HepG2 (cell line): Measurements from ENCODE around the gene RSPRY1. TPM values are rescaled to one million over a fixed set of nuclear protein-coding genes. Genes with fewer than 3 reads are reported as not detected.
A peak's percentile ranks its signal among the peaks of the same experiment; 100 is the strongest.

Source experiments
- ATF4 ChIP-seq, 2 experiments: fragments of 450-650 bp in 1 of 2; sonication (generic) in 1 of 2; formaldehyde crosslinking; IDR thresholded peaks; 2 replicates each; pipeline versions ENCODE4 v1.5.0 to v1.8.0; 2020 to 2022; ENCODE audit warnings: mild to moderate bottlenecking in 1 of 2, missing genetic modification reagents in 1 of 2
- ATF7-NPFF ChIP-seq: sonication (generic); formaldehyde crosslinking; IDR thresholded peaks from 2 replicates; pipeline ENCODE4 v1.8.1; 2023; ENCODE audit warnings: mild to moderate bottlenecking, low read depth, missing genetic modification reagents, moderate library complexity
- ELF3 ChIP-seq: IDR thresholded peaks from 2 replicates; pipeline ENCODE4 v1.6.1; 2016; ENCODE audit warnings: missing genetic modification reagents, missing compliant biosample characterization
- ESRRA ChIP-seq: sonication (generic); formaldehyde crosslinking; IDR thresholded peaks from 2 replicates; pipeline ENCODE4 v1.5.1; 2020; ENCODE audit warnings: mild to moderate bottlenecking, low read depth, missing genetic modification reagents
- GTF2F1 ChIP-seq: fragments of 150-350 bp; IDR thresholded peaks from 2 replicates; pipeline ENCODE4 v1.6.1; 2014; ENCODE audit warnings: low read length
- HCFC1 ChIP-seq: fragments of 150-350 bp; IDR thresholded peaks from 2 replicates; pipeline ENCODE4 v1.6.1; 2014; ENCODE audit warnings: low read depth, low read length
- HNF4A ChIP-seq: sonication (generic); formaldehyde crosslinking; IDR thresholded peaks from 2 replicates; pipeline ENCODE4 v1.4.0; 2020; ENCODE audit warnings: missing genetic modification reagents
- HOXA5 ChIP-seq: sonication (generic); formaldehyde crosslinking; IDR thresholded peaks from 2 replicates; pipeline ENCODE4 v1.4.0; 2020; ENCODE audit warnings: missing genetic modification reagents
- ISL2 ChIP-seq: sonication (generic); formaldehyde crosslinking; IDR thresholded peaks from 2 replicates; pipeline ENCODE4 v1.5.0; 2020; ENCODE audit warnings: missing genetic modification reagents
- MAF1 ChIP-seq: sonication (generic); formaldehyde crosslinking; IDR thresholded peaks from 2 replicates; pipeline ENCODE4 v1.5.0; 2020; ENCODE audit warnings: missing genetic modification reagents, borderline replicate concordance
- NFIC ChIP-seq: IDR thresholded peaks from 2 replicates; pipeline ENCODE4 v1.6.1; 2012; ENCODE audit warnings: mild to moderate bottlenecking, low read length, inconsistent platforms
- PCBP1 ChIP-seq: fragments of 200-400 bp; formaldehyde crosslinking; IDR thresholded peaks from 2 replicates; pipeline ENCODE4 v1.6.1; 2017; ENCODE audit warnings: mild to moderate bottlenecking, low read depth, low read length, borderline replicate concordance
- PRDM4 ChIP-seq: sonication (generic); formaldehyde crosslinking; IDR thresholded peaks from 2 replicates; pipeline ENCODE4 v1.9.0; 2021; ENCODE audit warnings: missing genetic modification reagents, borderline replicate concordance
- SALL1 ChIP-seq: sonication (generic); formaldehyde crosslinking; IDR thresholded peaks from 2 replicates; pipeline ENCODE4 v1.8.0; 2022; ENCODE audit warnings: mild to moderate bottlenecking, missing genetic modification reagents
- SMYD3 ChIP-seq: sonication (generic); formaldehyde crosslinking; IDR thresholded peaks from 2 replicates; pipeline ENCODE4 v1.8.1; 2023; ENCODE audit warnings: mild to moderate bottlenecking, missing genetic modification reagents
- TFAP4 ChIP-seq: sonication (generic); IDR thresholded peaks from 2 replicates; pipeline ENCODE4 v1.6.1; 2016; ENCODE audit warnings: low read depth, borderline replicate concordance
- YEATS2 ChIP-seq: sonication (generic); formaldehyde crosslinking; IDR thresholded peaks from 2 replicates; pipeline ENCODE4 v1.4.0; 2020; ENCODE audit warnings: missing genetic modification reagents, borderline replicate concordance
- ZBTB34 ChIP-seq: sonication (generic); formaldehyde crosslinking; IDR thresholded peaks from 2 replicates; pipeline ENCODE4 v1.8.0; 2022; ENCODE audit warnings: mild to moderate bottlenecking, missing genetic modification reagents
- ZNF234 ChIP-seq: sonication (generic); formaldehyde crosslinking; conservative IDR thresholded peaks from 2 replicates; pipeline ENCODE4 v1.5.1; 2020; ENCODE audit warnings: mild to moderate bottlenecking, missing genetic modification reagents
- ZNF274 ChIP-seq: sonication (generic); formaldehyde crosslinking; IDR thresholded peaks from 2 replicates; pipeline ENCODE4 v1.5.1; 2020; ENCODE audit warnings: mild to moderate bottlenecking, missing genetic modification reagents
- ZNF709 ChIP-seq: sonication (generic); formaldehyde crosslinking; IDR thresholded peaks from 2 replicates; pipeline ENCODE4 v1.5.0; 2020; ENCODE audit warnings: mild to moderate bottlenecking, missing genetic modification reagents
- ZSCAN9 ChIP-seq: IDR thresholded peaks from 2 replicates; pipeline ENCODE4 v1.6.1; 2016; ENCODE audit warnings: borderline replicate concordance
- polyA plus RNA-seq, 8 experiments: library from polyadenylated mRNA; depleted of rRNA in 3 of 8; stranded (reverse) in 7 of 8; unstranded in 1 of 8; fragments of >200 nt; fragmentation: Illumina TruSeq in 4 of 8; extraction: Trizol in 4 of 8; gene quantifications; 2 replicates each; pipeline versions ENCODE4 v1.2.1 to v1.2.3, GENCODE V29; 2011 to 2016; ENCODE audit warnings: low read depth in 4 of 8, missing spikeins in 1 of 8, mixed read lengths in 1 of 8; ENCODE audit not compliant: insufficient read depth in 1 of 8
- total RNA-seq, 5 experiments: library from RNA; depleted of rRNA; stranded (reverse); fragments of >200 nt; fragmentation: Illumina TruSeq; extraction: Trizol; gene quantifications; 2 replicates each; pipeline ENCODE4 v1.2.3, GENCODE V29; 2016; ENCODE audit warnings: low read depth in 1 of 5

RSPRY1 gene
- total and polyA plus RNA-seq, 2 of the 13 experiments (the other 11 are each of a cell fraction or from before 2014, with no cell fraction given) = 53.4 to 61.0 TPM

GRCh38 chr16:57194512-57194911, 8.4 kb downstream of the RSPRY1 start (continued):
- TF ChIP-seq PRDM4 (CRISPR knock-in tag) = no peak
- no peak for TF ChIP-seq TFAP4
- TF ChIP-seq ZSCAN9 (CRISPR knock-in tag) = peak; percentile 62; the same call in 1 of the 2 replicates
- TF ChIP-seq ZNF709 = no peak
- TF ChIP-seq SALL1 = no peak; the same call in 1 of the 2 replicates
- no peak for TF ChIP-seq PCBP1
- no peak for TF ChIP-seq ATF4 (CRISPR knock-in tag; IDR thresholded peaks at IDR 0.05)
- peak; percentile 57; the same call in 1 of the 2 replicates for TF ChIP-seq ELF3 (CRISPR knock-in tag)
- TF ChIP-seq YEATS2 (CRISPR knock-in tag) = no peak; the same call in 1 of the 2 replicates
- TF ChIP-seq ATF7-NPFF (CRISPR knock-in tag) = no peak
- 0 out of 2 replicates have a peak, but pooled peaks have one; percentile 21 for TF ChIP-seq SMYD3 (CRISPR knock-in tag)
- TF ChIP-seq ZBTB34 (CRISPR knock-in tag) = no peak
- TF ChIP-seq ISL2 (CRISPR knock-in tag) = peak; percentile 78
- TF ChIP-seq HCFC1 = no peak
- no peak for TF ChIP-seq GTF2F1
- TF ChIP-seq ZNF274 (CRISPR knock-in tag) = no peak
- no peak for TF ChIP-seq ZNF234 (CRISPR knock-in tag)
- TF ChIP-seq NFIC = peak; percentile 69; the same call in 1 of the 2 replicates
- peak; percentile 57; the same call in 1 of the 2 replicates for TF ChIP-seq HNF4A (CRISPR knock-in tag)
- no peak for TF ChIP-seq MAF1 (CRISPR knock-in tag)
- no peak for TF ChIP-seq ESRRA
- peak; percentile 48; the same call in 1 of the 2 replicates for TF ChIP-seq HOXA5
